Bronchial epithelial cell (primary cell): Measurements from ENCODE around the gene RGS3. TPM values are rescaled to one million over a fixed set of nuclear protein-coding genes. Genes with fewer than 3 reads are reported as not detected.

Experiments used
- DNase-seq: peaks from one replicate; pipeline ENCODE4 v3.0.0-alpha.2; 2010; ENCODE audit warnings: low read depth
- FAIRE-seq: peaks from 2 replicates; lab custom pipeline; 2011; peaks lifted over from hg19 to GRCh38; lab: Jason Lieb, UNC
- H3K27me3 ChIP-seq: 2 replicates; pipeline ENCODE4 v1.5.1; 2011; ENCODE audit warnings: low read length; ENCODE audit not compliant: control insufficient read depth, insufficient read depth
- H3K36me3 ChIP-seq: 2 replicates; pipeline ENCODE4 v1.5.1; 2011; ENCODE audit warnings: low read length; ENCODE audit not compliant: control insufficient read depth, insufficient read depth
- H3K4me3 ChIP-seq: 2 replicates; pipeline ENCODE4 v1.5.1; 2011; ENCODE audit warnings: mild to moderate bottlenecking, low read depth, low read length, control low read depth
- total RNA-seq: library from RNA; depleted of rRNA; stranded (reverse); fragments of >200 nt; gene quantifications from 2 replicates; pipeline ENCODE4 v1.2.1, GENCODE V29; 2014
- TF ChIP-seq, protein P1 (sequence below): IDR thresholded peaks from 2 replicates; pipeline ENCODE4 v1.5.1; 2011; ENCODE audit warnings: mild to moderate bottlenecking, moderate library complexity, low read length, control low read depth, inconsistent platforms; ENCODE audit not compliant: insufficient read depth, severe bottlenecking

The RGS3 gene
- total RNA-seq, 1 donor from 2014 or later, result 22.1 TPM

DNA sequence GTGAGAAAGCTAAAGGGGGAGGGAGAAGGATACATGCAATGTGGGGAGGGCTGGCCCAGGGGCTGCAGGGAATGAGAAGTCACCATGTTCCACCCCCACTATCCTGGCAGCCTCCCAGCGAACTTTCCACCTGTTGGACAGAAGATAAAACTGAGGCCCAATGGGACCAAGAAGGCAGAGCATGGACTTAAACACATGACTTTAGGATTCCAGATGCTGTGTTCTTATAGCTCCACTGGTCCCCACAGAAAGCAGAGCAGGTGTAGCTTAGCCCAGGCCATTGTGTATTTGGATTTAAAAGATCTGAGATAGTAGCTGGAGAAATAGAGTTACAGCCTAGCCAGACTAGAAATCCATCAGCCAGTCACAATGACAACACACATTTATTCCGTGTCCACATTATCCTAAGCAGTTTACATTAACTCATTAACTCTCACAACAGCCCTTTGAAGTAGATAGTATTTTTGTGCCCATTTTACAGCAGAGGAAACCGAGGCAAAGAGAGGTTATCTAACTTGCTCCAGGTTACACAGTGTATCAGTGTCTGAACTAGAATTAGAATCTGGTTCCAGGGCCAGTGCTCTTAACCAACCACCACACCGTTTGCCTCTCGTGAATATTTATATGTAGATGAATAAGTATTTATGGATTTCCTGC, 121.0 kb downstream of the RGS3 start:
- no peaks in the 10 kb centered on the region for H3K27me3 ChIP-seq
- FAIRE-seq, result no peak
- no peak overlapping the region for H3K4me3 ChIP-seq
- TF ChIP-seq, protein P1, sequence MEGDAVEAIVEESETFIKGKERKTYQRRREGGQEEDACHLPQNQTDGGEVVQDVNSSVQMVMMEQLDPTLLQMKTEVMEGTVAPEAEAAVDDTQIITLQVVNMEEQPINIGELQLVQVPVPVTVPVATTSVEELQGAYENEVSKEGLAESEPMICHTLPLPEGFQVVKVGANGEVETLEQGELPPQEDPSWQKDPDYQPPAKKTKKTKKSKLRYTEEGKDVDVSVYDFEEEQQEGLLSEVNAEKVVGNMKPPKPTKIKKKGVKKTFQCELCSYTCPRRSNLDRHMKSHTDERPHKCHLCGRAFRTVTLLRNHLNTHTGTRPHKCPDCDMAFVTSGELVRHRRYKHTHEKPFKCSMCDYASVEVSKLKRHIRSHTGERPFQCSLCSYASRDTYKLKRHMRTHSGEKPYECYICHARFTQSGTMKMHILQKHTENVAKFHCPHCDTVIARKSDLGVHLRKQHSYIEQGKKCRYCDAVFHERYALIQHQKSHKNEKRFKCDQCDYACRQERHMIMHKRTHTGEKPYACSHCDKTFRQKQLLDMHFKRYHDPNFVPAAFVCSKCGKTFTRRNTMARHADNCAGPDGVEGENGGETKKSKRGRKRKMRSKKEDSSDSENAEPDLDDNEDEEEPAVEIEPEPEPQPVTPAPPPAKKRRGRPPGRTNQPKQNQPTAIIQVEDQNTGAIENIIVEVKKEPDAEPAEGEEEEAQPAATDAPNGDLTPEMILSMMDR, result no peak
- DNase-seq, result no peak
- H3K36me3 ChIP-seq, result peaks cover 30% of the 10 kb centered on the region

DNA sequence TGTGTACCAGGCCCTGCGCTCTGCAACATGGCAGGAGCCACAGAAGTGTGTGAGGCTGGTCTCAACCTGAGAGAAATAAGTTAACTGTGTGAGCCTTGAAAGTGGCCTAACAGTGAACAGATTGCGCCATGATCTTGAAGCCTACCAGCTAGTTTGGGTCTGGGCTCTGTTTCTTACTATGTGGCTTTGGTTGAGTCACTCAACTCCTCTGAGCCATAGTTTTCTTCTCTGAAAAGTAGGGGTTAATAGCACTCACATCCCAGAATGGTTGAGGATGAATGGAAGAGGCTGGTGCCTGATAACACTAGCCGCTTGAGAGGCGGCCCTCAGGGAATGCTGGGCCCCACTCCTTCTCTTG, 121.5 kb downstream of the RGS3 start:
- Histone ChIP-seq H3K4me3 (no peak overlapping the region), H3K27me3 (no peaks in the 10 kb centered on the region), H3K36me3 (peaks cover 30% of the 10 kb centered on the region)
- TF ChIP-seq, protein P1, result no peak
- no peak for FAIRE-seq
- DNase-seq, result no peak

DNA sequence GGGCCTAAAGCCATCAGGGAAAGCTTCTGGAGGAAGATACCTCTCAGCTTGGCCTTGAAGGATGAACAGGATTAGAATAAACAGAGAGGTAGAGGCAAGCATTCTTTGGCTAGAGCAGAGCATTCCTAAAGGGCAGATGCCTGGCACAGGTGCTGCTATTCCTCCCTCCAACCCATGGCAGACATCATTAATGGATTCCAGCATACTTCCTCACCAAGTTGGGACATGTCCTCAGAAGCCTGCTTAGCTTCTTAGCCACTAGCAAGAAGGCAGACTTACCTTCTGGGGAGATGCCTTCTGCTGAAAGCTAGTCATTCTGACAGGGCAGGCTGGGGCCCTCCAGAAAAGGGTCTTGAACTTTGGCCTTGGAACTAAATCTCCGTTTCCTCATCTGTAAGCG, 122.0 kb downstream of the RGS3 start:
- Histone ChIP-seq H3K4me3 (no peak overlapping the region), H3K27me3 (no peaks in the 10 kb centered on the region), H3K36me3 (peaks cover 30% of the 10 kb centered on the region)
- TF ChIP-seq, protein P1, result no peak
- DNase-seq (peak; percentile 85), FAIRE-seq (no peak)

DNA sequence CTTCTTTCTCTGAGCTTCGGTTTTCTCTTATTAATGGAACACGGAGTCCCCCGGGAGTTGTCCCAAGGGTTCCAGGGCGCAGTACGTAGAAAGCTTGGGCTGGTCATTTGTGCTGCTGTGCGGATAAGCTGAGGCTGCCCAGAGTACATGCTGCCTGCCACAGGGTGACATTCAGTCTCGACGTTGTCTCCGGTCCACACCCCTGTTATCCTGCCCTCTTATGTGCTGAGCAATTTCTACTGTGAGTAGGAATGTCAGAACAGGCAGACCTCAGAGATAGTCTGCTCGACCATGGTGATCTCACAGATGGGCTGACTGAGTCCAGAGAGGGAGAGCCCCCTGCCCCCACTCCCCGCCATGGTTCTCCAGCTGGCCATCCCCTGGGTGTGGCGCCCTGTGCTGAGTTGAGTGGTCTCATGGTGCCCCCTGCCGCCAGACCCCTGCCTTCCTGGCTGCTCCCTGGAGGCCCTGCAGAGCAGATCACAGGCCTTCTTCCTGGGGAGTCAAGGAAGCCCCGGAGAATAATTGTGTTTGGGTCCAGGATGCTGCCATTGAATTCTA, 124.0 kb downstream of the RGS3 start:
- no peak for FAIRE-seq
- no peak overlapping the region for H3K4me3 ChIP-seq

DNA sequence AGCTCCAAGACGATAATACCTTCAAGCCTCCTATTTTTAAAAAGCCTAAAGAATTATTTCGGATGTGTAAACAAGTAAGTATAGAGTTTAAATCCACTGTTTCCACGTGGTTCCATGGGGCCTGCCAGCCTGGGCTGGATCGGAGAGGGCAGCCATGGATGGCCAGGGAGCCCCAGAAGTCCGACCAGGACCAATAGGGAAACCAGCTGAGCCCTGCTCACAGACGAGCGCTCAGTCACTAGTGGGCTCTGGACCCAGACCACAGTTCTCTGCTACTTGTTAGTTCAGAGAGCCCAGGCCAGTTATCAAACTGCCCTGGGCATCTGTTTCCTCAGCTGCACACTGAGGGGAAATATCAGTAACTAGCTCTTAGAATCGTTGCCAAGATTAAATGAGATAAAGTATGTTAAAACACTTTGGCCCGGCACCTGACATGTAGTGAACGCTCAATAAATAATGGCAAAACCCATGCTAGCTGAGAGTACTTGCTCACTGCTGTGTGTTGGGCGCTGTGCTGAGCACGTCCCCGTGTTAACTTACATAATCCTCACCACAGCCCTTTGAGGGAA, 124.8 kb downstream of the RGS3 start:
- no peaks in the 10 kb centered on the region for H3K27me3 ChIP-seq
- H3K4me3 ChIP-seq, result no peak overlapping the region
- no peak for DNase-seq
- peaks cover 28% of the 10 kb centered on the region for H3K36me3 ChIP-seq
- FAIRE-seq, result no peak
- TF ChIP-seq, protein P1, result no peak

More for the DNA sequence above, 124.0 kb downstream of the RGS3 start:
- Histone ChIP-seq H3K27me3 (no peaks in the 10 kb centered on the region), H3K36me3 (peaks cover 32% of the 10 kb centered on the region)
- DNase-seq, result no peak
- TF ChIP-seq, protein P1, result no peak
